Skeletal muscle satellite cell (primary cell): ENCODE measurements around the gene RANBP9.

Source experiments
- H3K27me3 ChIP-seq: 2 replicates; pipeline ENCODE4 v1.7.0; 2013; ENCODE audit warnings: low read length; ENCODE audit not compliant: control insufficient read depth, insufficient read depth
- H3K36me3 ChIP-seq: 2 replicates; pipeline ENCODE4 v1.7.0; 2013; ENCODE audit warnings: mild to moderate bottlenecking, control low read depth, low read length; ENCODE audit not compliant: insufficient read depth
- H3K4me1 ChIP-seq: 2 replicates; pipeline ENCODE4 v1.7.0; 2013; ENCODE audit warnings: low read length; ENCODE audit not compliant: control insufficient read depth, insufficient read depth
- H3K4me2 ChIP-seq: 2 replicates; pipeline ENCODE4 v1.7.0; 2013; ENCODE audit warnings: mild to moderate bottlenecking, low read length
- H3K4me3 ChIP-seq: 2 replicates; pipeline ENCODE4 v1.7.0; 2013; ENCODE audit warnings: low read length
- H3K9ac ChIP-seq: 2 replicates; pipeline ENCODE4 v1.7.0; 2013; ENCODE audit warnings: mild to moderate bottlenecking, low read depth, low read length, moderate library complexity
- H3K9me3 ChIP-seq: replicated peaks from 2 replicates; pipeline ENCODE4 v1.7.0; 2013; ENCODE audit warnings: mild to moderate bottlenecking, control low read depth, low read length

The RANBP9 gene

GRCh38 chr6:13688692-13689196 lies 22.9 kb downstream of the RANBP9 start:
- no peak overlapping the region for H3K4me2 ChIP-seq
- H3K9ac ChIP-seq: no peak overlapping the region

GRCh38 chr6:13687917-13688351 lies 23.7 kb downstream of the RANBP9 start:
- H3K4me3 ChIP-seq: no peak overlapping the region
- H3K9me3 ChIP-seq: no peaks in the 10 kb centered on the region
- H3K27me3 ChIP-seq: no peaks in the 10 kb centered on the region
- no peak overlapping the region for H3K4me2 ChIP-seq
- no peak overlapping the region for H3K9ac ChIP-seq
- no peaks in the 10 kb centered on the region for H3K4me1 ChIP-seq
- peaks cover 7% of the 10 kb centered on the region for H3K36me3 ChIP-seq

More at GRCh38 chr6:13688692-13689196, 22.9 kb downstream of the RANBP9 start:
- H3K9me3 ChIP-seq: no peaks in the 10 kb centered on the region
- no peaks in the 10 kb centered on the region for H3K27me3 ChIP-seq
- no peaks in the 10 kb centered on the region for H3K4me1 ChIP-seq
- H3K36me3 ChIP-seq: peaks cover 6% of the 10 kb centered on the region
- H3K4me3 ChIP-seq: no peak overlapping the region

- H3K4me2 ChIP-seq: no peak overlapping the region
- H3K4me3 ChIP-seq: no peak overlapping the region
- H3K4me1 ChIP-seq: no peaks in the 10 kb centered on the region
- no peaks in the 10 kb centered on the region for H3K27me3 ChIP-seq
- peaks cover 7% of the 10 kb centered on the region for H3K36me3 ChIP-seq
- H3K9me3 ChIP-seq: no peaks in the 10 kb centered on the region
- H3K9ac ChIP-seq: no peak overlapping the region
Observed at GRCh38 chr6:13684855-13685254, 26.8 kb downstream of the RANBP9 start.

- no peak overlapping the region for H3K4me3 ChIP-seq
- no peaks in the 10 kb centered on the region for H3K27me3 ChIP-seq
- H3K4me2 ChIP-seq: no peak overlapping the region
- no peaks in the 10 kb centered on the region for H3K4me1 ChIP-seq
- no peaks in the 10 kb centered on the region for H3K9me3 ChIP-seq
- H3K9ac ChIP-seq: no peak overlapping the region
- peaks cover 7% of the 10 kb centered on the region for H3K36me3 ChIP-seq
Observed at GRCh38 chr6:13683038-13683437, 28.6 kb downstream of the RANBP9 start.

DNA sequence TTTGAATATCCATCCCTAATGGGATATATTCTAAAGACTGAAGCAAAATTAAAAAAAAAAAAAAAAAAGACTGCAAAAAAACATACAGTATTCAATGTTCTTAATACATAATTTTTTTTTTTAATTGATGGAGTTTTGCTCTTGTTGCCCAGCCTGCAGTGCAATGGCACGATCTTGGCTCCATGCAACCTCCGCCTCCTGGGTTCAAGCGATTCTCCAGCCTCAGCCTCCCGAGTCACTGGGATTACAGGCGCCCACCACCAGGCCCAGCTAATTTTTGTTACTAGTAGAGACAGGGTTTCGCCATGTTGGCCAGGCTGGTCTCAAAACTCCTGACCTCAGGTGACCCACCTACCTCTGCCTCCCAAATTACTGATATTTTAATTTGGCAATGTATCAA lies 29.3 kb downstream of the RANBP9 start:
- no peaks in the 10 kb centered on the region for H3K9me3 ChIP-seq
- no peak overlapping the region for H3K4me2 ChIP-seq
- peaks cover 7% of the 10 kb centered on the region for H3K36me3 ChIP-seq
- H3K27me3 ChIP-seq: no peaks in the 10 kb centered on the region
- no peaks in the 10 kb centered on the region for H3K4me1 ChIP-seq
- no peak overlapping the region for H3K9ac ChIP-seq
- no peak overlapping the region for H3K4me3 ChIP-seq

- H3K27me3 ChIP-seq: no peaks in the 10 kb centered on the region
- no peak overlapping the region for H3K9ac ChIP-seq
- peaks cover 7% of the 10 kb centered on the region for H3K36me3 ChIP-seq
- no peaks in the 10 kb centered on the region for H3K9me3 ChIP-seq
- no peak overlapping the region for H3K4me3 ChIP-seq
- H3K4me2 ChIP-seq: no peak overlapping the region
- no peaks in the 10 kb centered on the region for H3K4me1 ChIP-seq
Observed at GRCh38 chr6:13681305-13682061, 30.2 kb downstream of the RANBP9 start.

DNA sequence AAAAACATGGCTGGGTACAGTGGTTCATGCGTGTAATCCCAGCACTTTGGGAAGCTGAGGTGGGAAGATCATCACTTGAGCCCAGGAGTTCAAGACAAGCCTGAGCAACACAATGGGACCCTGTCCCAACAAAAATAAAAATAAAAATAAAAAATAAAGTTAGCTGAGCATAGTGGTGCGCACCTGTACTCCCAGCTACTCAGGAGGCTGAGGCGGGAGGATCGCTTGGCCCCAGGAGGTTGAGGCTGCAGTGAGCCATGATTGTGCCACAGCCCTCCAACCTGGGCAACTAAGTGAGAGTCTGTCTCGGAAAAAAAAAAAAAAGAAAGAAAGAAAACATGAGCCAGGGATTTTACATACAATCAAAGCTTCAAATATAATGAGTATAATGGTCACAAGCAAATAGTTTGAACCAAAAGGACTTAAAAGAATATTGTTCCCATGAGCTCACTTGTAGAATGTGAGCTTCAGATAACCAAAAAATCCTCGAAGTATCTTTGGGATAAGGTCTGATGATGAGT lies 31.1 kb downstream of the RANBP9 start:
- Histone ChIP-seq H3K9me3 (no peaks in the 10 kb centered on the region), H3K4me2 (no peak overlapping the region), H3K4me3 (no peak overlapping the region), H3K9ac (no peak overlapping the region), H3K4me1 (no peaks in the 10 kb centered on the region), H3K36me3 (peaks cover 7% of the 10 kb centered on the region), H3K27me3 (no peaks in the 10 kb centered on the region)

GRCh38 chr6:13679996-13680395 lies 31.6 kb downstream of the RANBP9 start:
- Histone ChIP-seq H3K36me3 (peaks cover 7% of the 10 kb centered on the region), H3K27me3 (no peaks in the 10 kb centered on the region), H3K4me1 (no peaks in the 10 kb centered on the region), H3K9ac (no peak overlapping the region), H3K9me3 (no peaks in the 10 kb centered on the region), H3K4me3 (no peak overlapping the region), H3K4me2 (no peak overlapping the region)

GRCh38 chr6:13678255-13678983 lies 33.2 kb downstream of the RANBP9 start:
- Histone ChIP-seq H3K4me1 (no peaks in the 10 kb centered on the region), H3K9me3 (no peaks in the 10 kb centered on the region), H3K4me3 (no peak overlapping the region), H3K27me3 (no peaks in the 10 kb centered on the region), H3K36me3 (no peaks in the 10 kb centered on the region), H3K4me2 (no peak overlapping the region), H3K9ac (no peak overlapping the region)

- H3K4me1 ChIP-seq: no peaks in the 10 kb centered on the region
Observed at GRCh38 chr6:13677878-13678254, 33.8 kb downstream of the RANBP9 start.

DNA sequence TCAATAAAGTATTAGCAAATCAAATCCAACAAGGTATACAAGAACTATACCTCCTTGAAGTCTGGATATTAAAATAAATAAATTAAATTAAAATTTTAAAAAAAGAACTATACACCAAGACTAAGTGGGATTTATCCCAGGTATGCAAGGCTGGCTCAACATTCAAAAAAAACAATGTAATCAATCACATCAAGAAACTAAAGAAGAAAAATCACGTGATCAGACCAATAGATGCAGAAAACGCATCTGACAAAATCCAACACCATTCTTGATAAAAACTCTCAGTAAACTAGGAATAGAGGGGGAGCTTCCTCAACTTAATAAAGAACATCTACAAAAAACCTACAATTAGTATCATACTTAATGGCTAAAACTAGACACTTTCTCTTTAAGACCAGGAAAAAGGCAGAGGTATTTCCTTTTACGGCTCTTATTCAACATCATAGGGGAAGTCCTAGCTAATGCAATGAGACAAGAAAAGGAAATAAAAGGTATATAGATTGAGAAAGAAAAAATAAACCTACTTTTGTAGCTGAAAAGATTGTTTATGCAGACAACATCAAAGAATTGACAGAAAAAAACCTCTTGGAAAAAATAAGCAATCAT lies 35.0 kb downstream of the RANBP9 start:
- no peak overlapping the region for H3K9ac ChIP-seq
- H3K4me1 ChIP-seq: no peaks in the 10 kb centered on the region
- H3K9me3 ChIP-seq: no peaks in the 10 kb centered on the region
- no peaks in the 10 kb centered on the region for H3K36me3 ChIP-seq
- H3K4me2 ChIP-seq: no peak overlapping the region
- no peaks in the 10 kb centered on the region for H3K27me3 ChIP-seq
- H3K4me3 ChIP-seq: no peak overlapping the region

More at GRCh38 chr6:13677878-13678254, 33.8 kb downstream of the RANBP9 start:
- H3K4me3 ChIP-seq: no peak overlapping the region
- H3K4me2 ChIP-seq: no peak overlapping the region
- no peaks in the 10 kb centered on the region for H3K9me3 ChIP-seq
- no peaks in the 10 kb centered on the region for H3K27me3 ChIP-seq
- no peaks in the 10 kb centered on the region for H3K36me3 ChIP-seq
- H3K9ac ChIP-seq: no peak overlapping the region
